Measurements from ENCODE around the gene RABGAP1L.

DNA sequence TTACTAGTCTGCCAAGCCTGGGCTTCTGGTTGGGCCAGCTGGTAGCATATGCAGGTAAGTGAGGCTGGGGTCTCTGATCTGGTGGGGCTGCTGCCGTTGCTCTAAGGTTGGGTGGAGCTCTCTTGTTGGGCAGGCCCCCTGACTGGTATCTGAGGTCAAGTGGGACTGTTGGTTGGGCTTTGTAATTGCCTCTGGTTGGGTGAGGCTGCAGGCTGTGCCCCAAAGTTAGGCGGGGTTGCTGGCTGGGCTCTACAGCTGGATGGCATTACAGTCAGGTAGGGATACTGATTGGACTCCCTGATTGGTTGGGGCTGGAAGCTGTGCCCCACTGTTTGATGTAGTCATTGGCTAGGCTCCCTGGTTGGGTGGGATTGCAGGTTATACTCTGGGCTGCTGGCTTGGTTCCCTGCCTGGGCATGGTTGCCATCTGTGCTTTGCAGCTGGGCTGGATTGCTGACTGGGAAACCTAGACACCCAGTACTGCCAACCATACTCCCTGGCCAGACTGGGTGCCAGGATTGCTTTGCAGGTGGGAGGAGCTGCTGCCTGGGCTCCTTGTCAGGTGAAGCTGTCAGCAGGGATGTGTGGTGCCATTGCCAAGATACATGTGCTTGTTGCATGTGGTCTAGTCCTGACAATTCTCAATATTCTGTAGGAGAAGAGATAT is 130.5 kb downstream of the RABGAP1L start:
- TF ChIP-seq, protein P1, sequence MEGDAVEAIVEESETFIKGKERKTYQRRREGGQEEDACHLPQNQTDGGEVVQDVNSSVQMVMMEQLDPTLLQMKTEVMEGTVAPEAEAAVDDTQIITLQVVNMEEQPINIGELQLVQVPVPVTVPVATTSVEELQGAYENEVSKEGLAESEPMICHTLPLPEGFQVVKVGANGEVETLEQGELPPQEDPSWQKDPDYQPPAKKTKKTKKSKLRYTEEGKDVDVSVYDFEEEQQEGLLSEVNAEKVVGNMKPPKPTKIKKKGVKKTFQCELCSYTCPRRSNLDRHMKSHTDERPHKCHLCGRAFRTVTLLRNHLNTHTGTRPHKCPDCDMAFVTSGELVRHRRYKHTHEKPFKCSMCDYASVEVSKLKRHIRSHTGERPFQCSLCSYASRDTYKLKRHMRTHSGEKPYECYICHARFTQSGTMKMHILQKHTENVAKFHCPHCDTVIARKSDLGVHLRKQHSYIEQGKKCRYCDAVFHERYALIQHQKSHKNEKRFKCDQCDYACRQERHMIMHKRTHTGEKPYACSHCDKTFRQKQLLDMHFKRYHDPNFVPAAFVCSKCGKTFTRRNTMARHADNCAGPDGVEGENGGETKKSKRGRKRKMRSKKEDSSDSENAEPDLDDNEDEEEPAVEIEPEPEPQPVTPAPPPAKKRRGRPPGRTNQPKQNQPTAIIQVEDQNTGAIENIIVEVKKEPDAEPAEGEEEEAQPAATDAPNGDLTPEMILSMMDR (IDR thresholded peaks at IDR 0.05): no peak
- TF ChIP-seq POLR2A (IDR thresholded peaks at IDR 0.05): no peak

Data from Peyer's patch (tissue), 4 donors.